IPS-11a (cell line): ENCODE data around the gene MMS22L.
A peak's percentile ranks its signal among the peaks of the same experiment; 100 is the strongest.

Experiments
- H3K4me3 ChIP-seq: one replicate; pipeline ENCODE4 v1.5.1; 2013; ENCODE audit warnings: low read depth, low read length, control low read depth

The MMS22L gene, protein sequence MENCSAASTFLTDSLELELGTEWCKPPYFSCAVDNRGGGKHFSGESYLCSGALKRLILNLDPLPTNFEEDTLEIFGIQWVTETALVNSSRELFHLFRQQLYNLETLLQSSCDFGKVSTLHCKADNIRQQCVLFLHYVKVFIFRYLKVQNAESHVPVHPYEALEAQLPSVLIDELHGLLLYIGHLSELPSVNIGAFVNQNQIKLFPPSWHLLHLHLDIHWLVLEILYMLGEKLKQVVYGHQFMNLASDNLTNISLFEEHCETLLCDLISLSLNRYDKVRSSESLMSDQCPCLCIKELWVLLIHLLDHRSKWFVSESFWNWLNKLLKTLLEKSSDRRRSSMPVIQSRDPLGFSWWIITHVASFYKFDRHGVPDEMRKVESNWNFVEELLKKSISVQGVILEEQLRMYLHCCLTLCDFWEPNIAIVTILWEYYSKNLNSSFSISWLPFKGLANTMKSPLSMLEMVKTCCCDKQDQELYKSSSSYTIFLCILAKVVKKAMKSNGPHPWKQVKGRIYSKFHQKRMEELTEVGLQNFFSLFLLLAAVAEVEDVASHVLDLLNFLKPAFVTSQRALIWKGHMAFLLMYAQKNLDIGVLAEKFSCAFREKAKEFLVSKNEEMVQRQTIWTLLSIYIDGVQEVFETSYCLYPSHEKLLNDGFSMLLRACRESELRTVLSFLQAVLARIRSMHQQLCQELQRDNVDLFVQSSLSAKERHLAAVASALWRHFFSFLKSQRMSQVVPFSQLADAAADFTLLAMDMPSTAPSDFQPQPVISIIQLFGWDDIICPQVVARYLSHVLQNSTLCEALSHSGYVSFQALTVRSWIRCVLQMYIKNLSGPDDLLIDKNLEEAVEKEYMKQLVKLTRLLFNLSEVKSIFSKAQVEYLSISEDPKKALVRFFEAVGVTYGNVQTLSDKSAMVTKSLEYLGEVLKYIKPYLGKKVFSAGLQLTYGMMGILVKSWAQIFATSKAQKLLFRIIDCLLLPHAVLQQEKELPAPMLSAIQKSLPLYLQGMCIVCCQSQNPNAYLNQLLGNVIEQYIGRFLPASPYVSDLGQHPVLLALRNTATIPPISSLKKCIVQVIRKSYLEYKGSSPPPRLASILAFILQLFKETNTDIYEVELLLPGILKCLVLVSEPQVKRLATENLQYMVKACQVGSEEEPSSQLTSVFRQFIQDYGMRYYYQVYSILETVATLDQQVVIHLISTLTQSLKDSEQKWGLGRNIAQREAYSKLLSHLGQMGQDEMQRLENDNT

GRCh38 chr6:97282726-97283617 lies at the start of gene MMS22L:
MMS22L (minus strand) TSS chr6:97283216; CDS start chr6:97282477, 739 bp downstream.
- peak within 1 kb of the TSS; percentile 91 for H3K4me3 ChIP-seq

DNA sequence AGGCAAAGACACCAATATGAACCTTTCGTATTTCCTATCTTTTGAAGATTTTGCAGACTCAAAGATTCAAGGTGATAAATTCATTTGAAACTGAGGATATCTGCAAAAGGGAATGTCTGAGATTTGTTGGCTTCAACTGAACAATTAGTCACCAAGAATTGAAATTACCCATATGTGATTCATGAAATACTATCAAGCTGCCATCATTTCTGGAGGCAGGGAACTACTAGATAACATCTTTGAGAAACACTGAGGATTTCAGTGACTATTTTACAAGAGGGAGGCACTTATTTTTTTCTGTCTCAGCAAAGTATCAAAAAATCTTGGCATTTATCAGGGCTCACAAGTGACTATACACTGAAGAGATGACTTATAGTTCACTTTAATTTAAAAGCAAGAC lies 39.8 kb upstream of the MMS22L start:
- H3K4me3 ChIP-seq: no peak overlapping the region

- H3K4me3 ChIP-seq: no peak overlapping the region
Measured at GRCh38 chr6:97322226-97322625, 39.2 kb upstream of the MMS22L start.

GRCh38 chr6:97316978-97317377 lies 34.0 kb upstream of the MMS22L start:
- no peak overlapping the region for H3K4me3 ChIP-seq

- no peak overlapping the region for H3K4me3 ChIP-seq
Measured at GRCh38 chr6:97312241-97312640, 29.2 kb upstream of the MMS22L start.

DNA sequence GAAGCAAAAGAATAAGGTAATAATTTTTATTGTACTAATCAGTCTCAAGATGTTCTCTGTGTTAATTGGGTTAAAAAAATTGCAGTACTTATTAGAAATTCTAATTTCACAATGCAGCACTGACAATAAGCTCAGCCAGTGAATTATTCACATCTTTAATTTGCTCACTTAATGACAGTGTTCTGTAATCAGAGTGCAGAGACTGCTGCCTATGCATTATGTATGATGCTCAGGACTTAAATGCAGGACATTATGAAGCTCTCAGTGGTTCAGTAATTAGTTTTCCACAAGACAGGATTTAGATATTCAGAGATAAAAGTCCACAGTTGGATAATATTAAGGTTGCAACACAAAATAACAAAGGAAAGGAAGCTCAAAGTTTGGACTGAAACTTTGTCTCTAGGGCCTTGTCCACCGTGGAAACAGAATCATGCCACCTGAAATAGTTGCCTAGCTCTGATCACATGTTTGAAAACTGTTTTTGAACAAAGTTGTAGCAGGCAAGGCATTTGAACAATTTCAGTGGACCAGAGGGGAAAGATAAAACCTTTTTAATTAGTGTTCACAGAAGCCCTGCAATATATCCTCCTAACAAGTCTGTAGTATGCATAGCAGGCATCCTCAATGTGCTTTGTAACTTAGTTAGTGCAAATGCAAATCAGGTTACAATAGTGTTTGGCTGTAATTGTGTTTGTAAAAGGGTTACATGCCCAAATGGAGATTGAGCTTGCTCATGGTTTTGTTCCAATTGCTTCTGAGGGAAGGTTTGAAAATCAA lies 23.7 kb upstream of the MMS22L start:
- H3K4me3 ChIP-seq: no peak overlapping the region

DNA sequence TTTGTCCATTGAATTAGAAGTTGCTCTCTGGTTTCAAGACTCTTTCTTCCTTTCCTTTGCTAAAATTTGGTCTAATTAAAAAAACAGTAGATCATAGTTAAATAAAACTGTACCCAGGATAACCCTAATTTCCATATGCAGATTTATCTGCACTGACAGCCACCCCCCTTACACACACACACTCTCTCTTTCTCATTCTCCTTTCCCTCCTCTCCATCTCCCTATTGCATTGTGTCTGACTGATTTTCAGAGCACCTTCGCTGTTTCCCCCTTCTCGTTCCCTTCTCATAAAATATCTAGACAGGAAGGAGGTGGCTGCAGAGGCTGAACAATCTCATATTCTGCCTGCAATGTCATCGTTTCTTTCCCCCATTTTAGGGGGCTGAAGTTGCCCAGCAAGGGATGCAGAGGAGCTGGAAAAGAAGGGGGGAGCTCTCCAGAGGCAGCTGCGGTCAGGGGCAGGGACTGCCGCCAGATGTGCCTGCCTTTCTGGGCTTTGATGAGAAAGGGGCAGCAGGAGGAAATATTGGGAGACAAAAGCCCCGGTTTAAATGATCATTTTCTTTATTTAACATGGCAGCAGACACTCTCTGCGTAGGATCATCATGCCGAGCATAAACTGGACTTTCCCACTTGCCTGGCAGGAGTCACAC lies 22.5 kb upstream of the MMS22L start:
- no peak overlapping the region for H3K4me3 ChIP-seq

DNA sequence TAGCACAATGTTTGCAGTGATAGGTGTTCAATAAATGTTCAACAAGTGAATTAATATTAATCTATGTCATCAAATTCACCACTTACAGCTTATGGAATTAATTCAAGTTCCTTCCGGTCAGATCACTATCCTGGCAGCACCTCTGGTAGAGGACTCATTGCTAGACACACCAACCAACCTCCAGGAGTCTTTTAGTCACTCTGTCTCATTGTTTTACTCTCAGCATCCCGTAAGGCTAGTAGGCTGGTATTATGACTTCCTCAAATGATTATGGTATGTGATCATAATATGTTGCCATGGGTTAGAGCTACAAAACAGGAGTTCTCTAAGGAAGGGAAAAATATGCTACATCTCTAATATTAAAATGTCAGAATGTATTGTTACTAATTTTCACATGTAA lies 21.7 kb upstream of the MMS22L start:
- no peak overlapping the region for H3K4me3 ChIP-seq

- no peak overlapping the region for H3K4me3 ChIP-seq
Measured at GRCh38 chr6:97294451-97294850, 11.4 kb upstream of the MMS22L start.

- H3K4me3 ChIP-seq: no peak overlapping the region
Measured at GRCh38 chr6:97293198-97293696, 10.2 kb upstream of the MMS22L start.

- no peak overlapping the region for H3K4me3 ChIP-seq
Measured at GRCh38 chr6:97292671-97293070, 9.7 kb upstream of the MMS22L start.

DNA sequence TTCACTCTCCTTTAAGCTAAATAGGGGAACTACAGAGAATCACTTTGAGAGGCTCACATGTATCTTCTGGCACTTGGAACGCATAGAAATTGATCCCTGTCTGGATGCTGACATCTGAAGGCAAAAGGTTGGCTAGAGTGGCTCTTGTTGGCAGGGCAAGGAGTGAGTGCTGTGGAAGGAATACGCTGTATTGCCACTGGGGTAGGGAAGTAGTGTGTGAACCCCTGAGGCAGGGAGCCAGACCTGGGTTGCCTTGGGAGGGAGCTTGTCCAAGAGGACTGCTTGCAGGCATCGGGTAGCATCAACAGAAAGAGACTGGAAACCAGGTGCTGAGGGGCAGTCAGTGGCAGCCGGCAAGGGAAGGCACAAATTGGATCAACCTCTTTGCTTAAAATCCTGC lies 8.9 kb upstream of the MMS22L start:
- no peak overlapping the region for H3K4me3 ChIP-seq

DNA sequence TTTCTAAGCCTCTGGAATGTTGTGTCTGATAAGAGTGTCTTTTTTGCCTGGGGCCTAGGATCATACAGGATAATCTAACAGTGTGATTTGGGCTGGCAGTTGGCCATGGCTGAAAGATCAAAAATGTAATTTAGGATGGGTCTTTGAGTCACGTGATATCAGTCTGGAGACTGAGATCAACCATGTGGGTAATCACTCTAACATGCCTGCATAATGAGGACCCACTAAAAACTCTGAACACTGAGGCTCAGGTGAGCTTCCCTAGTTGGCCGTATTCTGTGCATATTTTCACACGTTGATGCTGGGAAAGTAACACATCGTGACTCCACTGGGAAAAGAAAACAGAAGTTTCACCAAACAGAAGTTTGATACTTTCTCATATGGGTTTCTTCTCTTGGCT lies 6.3 kb upstream of the MMS22L start:
- no peak overlapping the region for H3K4me3 ChIP-seq

DNA sequence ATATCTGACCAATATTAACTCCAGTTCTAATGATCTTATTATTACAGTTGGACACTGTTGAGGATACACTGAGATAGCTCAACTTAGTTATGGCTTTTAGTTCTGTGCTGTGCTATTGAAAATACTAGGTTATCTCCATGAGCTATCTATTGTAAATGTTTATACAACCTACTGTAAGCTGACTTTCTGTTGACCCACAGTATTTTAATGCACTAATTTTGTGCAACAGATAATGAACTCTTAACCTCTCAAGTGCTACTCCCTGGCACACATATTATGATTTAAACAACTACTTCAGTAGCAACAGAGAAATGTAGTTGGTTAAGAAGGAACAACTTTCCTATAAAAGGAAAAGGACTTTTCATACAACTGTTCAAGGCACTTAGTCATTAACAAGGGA lies 5.2 kb upstream of the MMS22L start:
- no peak overlapping the region for H3K4me3 ChIP-seq

DNA sequence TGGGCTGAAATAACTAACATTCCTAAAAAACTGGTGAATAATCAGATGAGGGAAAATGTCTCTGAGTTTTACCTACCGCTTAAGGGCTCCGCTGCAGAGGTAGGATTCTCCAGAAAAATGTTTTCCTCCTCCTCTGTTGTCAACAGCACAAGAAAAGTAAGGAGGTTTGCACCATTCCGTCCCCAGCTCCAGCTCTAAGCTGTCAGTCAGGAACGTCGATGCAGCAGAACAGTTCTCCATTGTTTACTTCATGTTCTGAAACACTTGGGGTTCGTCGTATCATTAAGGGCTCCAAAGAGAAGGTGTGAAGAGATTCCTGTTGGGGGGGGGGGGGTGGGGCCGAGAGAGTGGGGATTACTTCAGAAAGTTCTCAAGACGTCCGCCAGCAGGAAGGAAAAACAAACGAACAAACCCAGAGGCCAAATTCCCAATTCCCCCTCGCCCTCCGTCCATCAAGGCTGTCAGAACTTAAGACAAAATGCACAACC lies 734 bp downstream of the MMS22L start:
- H3K4me3 ChIP-seq: peak overlapping the region; percentile 91

GRCh38 chr6:97280766-97281165 lies 2.2 kb downstream of the MMS22L start:
- no peak overlapping the region for H3K4me3 ChIP-seq

DNA sequence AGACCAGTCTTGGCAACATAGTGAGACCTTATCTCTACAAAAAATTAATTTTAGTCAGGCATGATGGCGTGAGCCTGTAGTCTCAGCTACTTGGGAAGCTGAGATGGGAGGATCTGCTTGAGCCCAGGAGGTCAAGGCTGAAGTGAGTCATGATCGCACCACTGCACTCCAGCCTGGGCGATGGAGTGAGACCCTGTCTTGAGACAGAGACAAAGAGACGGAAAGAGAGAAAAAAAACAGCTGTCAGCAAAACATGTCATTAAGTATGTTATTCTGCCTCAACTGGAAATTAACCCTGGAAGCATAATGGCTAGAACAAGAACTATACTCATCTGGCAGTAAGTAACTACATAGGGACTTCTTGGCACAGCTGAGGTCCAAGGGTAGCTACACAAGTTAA lies 7.2 kb downstream of the MMS22L start:
- H3K4me3 ChIP-seq: no peak overlapping the region

DNA sequence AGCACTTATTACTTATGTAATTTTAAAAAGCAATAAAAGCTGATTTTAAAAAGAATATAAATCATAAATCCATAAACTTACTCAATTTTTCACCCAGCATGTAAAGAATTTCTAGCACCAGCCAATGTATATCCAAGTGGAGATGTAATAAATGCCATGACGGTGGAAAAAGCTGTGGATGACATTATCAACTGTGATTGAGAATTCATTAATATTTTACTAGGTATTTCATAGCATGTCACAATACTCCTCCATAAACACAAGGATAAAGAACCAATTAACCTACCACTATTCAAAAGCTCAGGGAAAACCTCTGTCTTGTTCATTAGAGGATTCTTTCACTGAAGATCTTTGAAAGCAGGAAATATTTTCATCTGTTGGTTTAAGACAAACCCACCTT lies 13.2 kb downstream of the MMS22L start:
- H3K4me3 ChIP-seq: no peak overlapping the region

DNA sequence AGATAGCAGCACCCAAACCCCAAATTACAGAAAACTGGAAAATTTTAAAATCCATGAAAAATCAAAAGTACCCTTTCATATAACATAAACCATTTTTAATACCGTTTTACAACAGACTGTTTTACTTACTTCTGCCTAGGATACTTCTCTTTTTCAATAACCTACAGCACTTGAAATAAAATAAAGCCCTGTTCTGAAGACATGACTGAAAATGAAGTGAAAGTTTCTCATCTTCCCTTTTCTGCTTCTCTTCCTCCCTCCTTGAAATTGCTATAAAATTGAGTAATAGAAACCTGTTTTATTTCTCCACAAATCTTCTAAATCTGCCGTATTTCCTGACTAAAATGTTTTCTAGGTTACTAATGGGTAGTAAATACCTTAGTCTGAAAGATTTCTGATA lies 20.3 kb downstream of the MMS22L start:
- no peak overlapping the region for H3K4me3 ChIP-seq
